ENCODE results near the gene TOR1B.

DNA sequence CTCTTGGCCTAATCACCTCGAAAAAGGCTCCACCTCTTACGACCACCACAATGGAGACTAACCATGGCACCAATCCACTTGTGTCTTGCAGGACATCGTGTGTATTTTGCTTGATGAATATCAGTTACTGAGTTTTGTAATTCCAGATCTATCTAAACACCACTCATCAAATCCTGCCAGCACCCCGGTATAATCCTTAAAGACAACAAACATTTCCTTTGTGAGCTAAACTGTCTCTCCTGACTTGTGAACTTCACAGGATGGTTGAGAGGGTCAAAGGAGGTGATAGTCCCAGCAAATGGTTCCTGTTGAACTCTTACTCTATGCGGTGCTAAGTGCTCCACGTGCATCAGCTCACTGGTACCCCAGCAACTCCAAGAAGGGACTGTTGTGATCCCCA is 4.0 kb upstream of the TOR1B start:
- no peak for TF ChIP-seq POLR2A (IDR thresholded peaks at IDR 0.05; ENCODE audit: low read depth, low read length)
- no peak for TF ChIP-seq NFE2L2 (IDR thresholded peaks at IDR 0.05; ENCODE audit: low read depth, low read length)
- TF ChIP-seq, protein P1, sequence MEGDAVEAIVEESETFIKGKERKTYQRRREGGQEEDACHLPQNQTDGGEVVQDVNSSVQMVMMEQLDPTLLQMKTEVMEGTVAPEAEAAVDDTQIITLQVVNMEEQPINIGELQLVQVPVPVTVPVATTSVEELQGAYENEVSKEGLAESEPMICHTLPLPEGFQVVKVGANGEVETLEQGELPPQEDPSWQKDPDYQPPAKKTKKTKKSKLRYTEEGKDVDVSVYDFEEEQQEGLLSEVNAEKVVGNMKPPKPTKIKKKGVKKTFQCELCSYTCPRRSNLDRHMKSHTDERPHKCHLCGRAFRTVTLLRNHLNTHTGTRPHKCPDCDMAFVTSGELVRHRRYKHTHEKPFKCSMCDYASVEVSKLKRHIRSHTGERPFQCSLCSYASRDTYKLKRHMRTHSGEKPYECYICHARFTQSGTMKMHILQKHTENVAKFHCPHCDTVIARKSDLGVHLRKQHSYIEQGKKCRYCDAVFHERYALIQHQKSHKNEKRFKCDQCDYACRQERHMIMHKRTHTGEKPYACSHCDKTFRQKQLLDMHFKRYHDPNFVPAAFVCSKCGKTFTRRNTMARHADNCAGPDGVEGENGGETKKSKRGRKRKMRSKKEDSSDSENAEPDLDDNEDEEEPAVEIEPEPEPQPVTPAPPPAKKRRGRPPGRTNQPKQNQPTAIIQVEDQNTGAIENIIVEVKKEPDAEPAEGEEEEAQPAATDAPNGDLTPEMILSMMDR (conservative IDR thresholded peaks at IDR 0.05; ENCODE audit: low read depth, low read length), result no peak
- no peak for TF ChIP-seq RFX5 (IDR thresholded peaks at IDR 0.05; ENCODE audit: low read depth, low read length)
- no peak for TF ChIP-seq RAD21 (IDR thresholded peaks at IDR 0.05; ENCODE audit: low read length)
- TF ChIP-seq, protein P2, sequence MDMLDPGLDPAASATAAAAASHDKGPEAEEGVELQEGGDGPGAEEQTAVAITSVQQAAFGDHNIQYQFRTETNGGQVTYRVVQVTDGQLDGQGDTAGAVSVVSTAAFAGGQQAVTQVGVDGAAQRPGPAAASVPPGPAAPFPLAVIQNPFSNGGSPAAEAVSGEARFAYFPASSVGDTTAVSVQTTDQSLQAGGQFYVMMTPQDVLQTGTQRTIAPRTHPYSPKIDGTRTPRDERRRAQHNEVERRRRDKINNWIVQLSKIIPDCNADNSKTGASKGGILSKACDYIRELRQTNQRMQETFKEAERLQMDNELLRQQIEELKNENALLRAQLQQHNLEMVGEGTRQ (IDR thresholded peaks at IDR 0.05; ENCODE audit: low read depth, low read length), result no peak
- no peak for TF ChIP-seq MXI1 (IDR thresholded peaks at IDR 0.05; ENCODE audit: borderline replicate concordance, low read depth, low read length)
- TF ChIP-seq RCOR1 (IDR thresholded peaks at IDR 0.05; ENCODE audit: insufficient replicate concordance, low read length), result no peak
- TF ChIP-seq MAZ (IDR thresholded peaks at IDR 0.05; ENCODE audit: borderline replicate concordance, low read depth, low read length), result no peak
- no peak for TF ChIP-seq FOS (IDR thresholded peaks at IDR 0.05; ENCODE audit: low read depth, low read length)
- TF ChIP-seq, protein P3, sequence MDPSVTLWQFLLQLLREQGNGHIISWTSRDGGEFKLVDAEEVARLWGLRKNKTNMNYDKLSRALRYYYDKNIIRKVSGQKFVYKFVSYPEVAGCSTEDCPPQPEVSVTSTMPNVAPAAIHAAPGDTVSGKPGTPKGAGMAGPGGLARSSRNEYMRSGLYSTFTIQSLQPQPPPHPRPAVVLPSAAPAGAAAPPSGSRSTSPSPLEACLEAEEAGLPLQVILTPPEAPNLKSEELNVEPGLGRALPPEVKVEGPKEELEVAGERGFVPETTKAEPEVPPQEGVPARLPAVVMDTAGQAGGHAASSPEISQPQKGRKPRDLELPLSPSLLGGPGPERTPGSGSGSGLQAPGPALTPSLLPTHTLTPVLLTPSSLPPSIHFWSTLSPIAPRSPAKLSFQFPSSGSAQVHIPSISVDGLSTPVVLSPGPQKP (IDR thresholded peaks at IDR 0.05; ENCODE audit: borderline replicate concordance, low read depth, low read length), result no peak

All from IMR-90 (cell line).